Natural killer cell (primary cell): Measurements from ENCODE around the gene PRKN. TPM values are rescaled to one million over a fixed set of nuclear protein-coding genes. Genes with fewer than 3 reads are reported as not detected.

Experiments used
- ATAC-seq, 3 donors: fragments of 150-1000 bp in 2 of 3; fragments of 200-7000 bp in 1 of 3; cut with Tn5 transposase; 1 replicate in 1 of 3; 2 replicates in 2 of 3; pipeline ENCODE4 v1.10.0; 2021; ENCODE audit warnings: mild to moderate bottlenecking in 2 of 3, moderate library complexity in 2 of 3
- DNase-seq, 2 donors: peaks; one replicate each; pipeline versions ENCODE4 v3.0.0 to v3.0.0-alpha.2; 2013 to 2021; ENCODE audit warnings: mixed read lengths in 1 of 2
- H3K27ac ChIP-seq: one replicate; pipeline ENCODE4 v1.5.1; 2013; ENCODE audit warnings: mild to moderate bottlenecking, low read length
- H3K27me3 ChIP-seq: one replicate; pipeline ENCODE4 v1.6.1; 2013; ENCODE audit warnings: low read length; ENCODE audit not compliant: control insufficient read depth, insufficient read depth
- H3K36me3 ChIP-seq: one replicate; pipeline ENCODE4 v1.6.1; 2013; ENCODE audit warnings: low read length; ENCODE audit not compliant: control insufficient read depth, insufficient read depth
- H3K4me1 ChIP-seq: one replicate; pipeline ENCODE4 v1.6.1; 2013; ENCODE audit warnings: low read length; ENCODE audit not compliant: control insufficient read depth, insufficient read depth
- H3K4me3 ChIP-seq: one replicate; pipeline ENCODE4 v1.5.1; 2013; ENCODE audit warnings: low read length
- H3K9me3 ChIP-seq: one replicate; pipeline ENCODE4 v1.6.1; 2013; ENCODE audit warnings: low read length; ENCODE audit not compliant: control insufficient read depth, insufficient read depth
- H3K27ac Mint-ChIP-seq, 2 donors: one replicate each; pipeline ENCODE4 v1.8.0; 2022; ENCODE audit warnings: mild to moderate bottlenecking in 2 of 2, mixed read lengths in 2 of 2, moderate library complexity in 1 of 2
- H3K27me3 Mint-ChIP-seq, 2 donors: one replicate each; pipeline ENCODE4 v1.8.0; 2022; ENCODE audit warnings: low read depth in 2 of 2, mixed read lengths in 2 of 2
- H3K36me3 Mint-ChIP-seq: one replicate; pipeline ENCODE4 v1.8.0; 2022; ENCODE audit warnings: mixed read lengths
- H3K4me1 Mint-ChIP-seq, 2 donors: one replicate each; pipeline ENCODE4 v1.8.0; 2022; ENCODE audit warnings: mixed read lengths in 2 of 2
- H3K4me3 Mint-ChIP-seq: one replicate; pipeline ENCODE4 v1.8.0; 2022; ENCODE audit warnings: mild to moderate bottlenecking, moderate library complexity, mixed read lengths
- H3K9me3 Mint-ChIP-seq, 2 donors: one replicate each; pipeline ENCODE4 v1.8.0; 2022; ENCODE audit warnings: mixed read lengths in 2 of 2
- WGBS: methylation state at CpG from one replicate; pipeline ENCODE4 v1.1.7; 2013; ENCODE audit warnings: missing lambda C conversion rate; ENCODE audit not compliant: insufficient coverage; 5-methylcytosine and 5-hydroxymethylcytosine counted together
- intact Hi-C: fragments of 100-400 bp; cut with micrococcal nuclease; formaldehyde crosslinking; loops from one replicate; pipeline ENCODE4 v1.14.2; 2022
- total RNA-seq, 4 donors: library from RNA; stranded (reverse); fragments of 120-200 nt in 1 of 4; gene quantifications; one replicate each; pipeline versions ENCODE4 v1.2.3 to v1.2.4, GENCODE V29; 2013 to 2022
- TF ChIP-seq, protein P1 (sequence below): fragments of 200-600 bp; IDR thresholded peaks from one replicate; pipeline ENCODE4 v1.8.0; 2022; ENCODE audit warnings: antibody characterized with exemption

Gene PRKN
- total RNA-seq, 3 donors from 2014 or later (not counting 1 experiment from before 2014, with no cell fraction given): 1.4 to 1.9 (median 1.9) TPM

DNA sequence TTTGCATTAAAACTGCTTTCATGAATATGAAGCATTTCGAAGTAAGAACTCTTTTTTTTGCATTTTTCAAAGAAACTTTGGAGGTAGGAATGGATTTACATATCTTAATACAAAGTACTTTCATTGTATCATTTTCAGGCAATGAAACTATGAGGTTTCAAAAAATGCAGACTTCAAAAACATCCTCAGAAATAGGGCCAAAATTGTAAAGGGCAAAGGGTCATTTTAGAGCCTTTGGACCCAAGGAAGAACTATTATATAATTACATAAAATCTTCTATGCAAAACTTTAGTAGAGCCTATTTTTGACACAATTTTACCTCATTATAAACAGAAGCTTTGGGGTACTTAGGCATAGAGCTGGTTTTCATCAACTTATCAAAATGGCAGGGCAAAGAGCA lies 4.9 kb downstream of the PRKN start:
- no peak for ATAC-seq
- no peaks in the 10 kb centered on the region for H3K9me3 ChIP-seq
- TF ChIP-seq, protein P1, sequence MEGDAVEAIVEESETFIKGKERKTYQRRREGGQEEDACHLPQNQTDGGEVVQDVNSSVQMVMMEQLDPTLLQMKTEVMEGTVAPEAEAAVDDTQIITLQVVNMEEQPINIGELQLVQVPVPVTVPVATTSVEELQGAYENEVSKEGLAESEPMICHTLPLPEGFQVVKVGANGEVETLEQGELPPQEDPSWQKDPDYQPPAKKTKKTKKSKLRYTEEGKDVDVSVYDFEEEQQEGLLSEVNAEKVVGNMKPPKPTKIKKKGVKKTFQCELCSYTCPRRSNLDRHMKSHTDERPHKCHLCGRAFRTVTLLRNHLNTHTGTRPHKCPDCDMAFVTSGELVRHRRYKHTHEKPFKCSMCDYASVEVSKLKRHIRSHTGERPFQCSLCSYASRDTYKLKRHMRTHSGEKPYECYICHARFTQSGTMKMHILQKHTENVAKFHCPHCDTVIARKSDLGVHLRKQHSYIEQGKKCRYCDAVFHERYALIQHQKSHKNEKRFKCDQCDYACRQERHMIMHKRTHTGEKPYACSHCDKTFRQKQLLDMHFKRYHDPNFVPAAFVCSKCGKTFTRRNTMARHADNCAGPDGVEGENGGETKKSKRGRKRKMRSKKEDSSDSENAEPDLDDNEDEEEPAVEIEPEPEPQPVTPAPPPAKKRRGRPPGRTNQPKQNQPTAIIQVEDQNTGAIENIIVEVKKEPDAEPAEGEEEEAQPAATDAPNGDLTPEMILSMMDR: no peak
- peaks cover 3% of the 10 kb centered on the region for H3K4me1 ChIP-seq
- no peaks in the 10 kb centered on the region for H3K36me3 ChIP-seq
- intact Hi-C loops: loop anchor here (10.0 kb wide), 1 partner anchor 692 kb away; the partner anchor contains the start of gene QKI
- Mint-ChIP-seq H3K27ac (no peak overlapping the region), H3K4me3 (no peak overlapping the region), H3K9me3 (no peaks in the 10 kb centered on the region), H3K27me3 (peaks cover 0 to 6% of the 10 kb centered on the region in 2 donors), H3K36me3 (no peaks in the 10 kb centered on the region), H3K4me1 (peaks cover 6 to 8% of the 10 kb centered on the region in 2 donors)
- no CpG with 5 or more reads among the region's 1 CpG for WGBS
- no peak overlapping the region for H3K27ac ChIP-seq
- DNase-seq: no peak
- no peaks in the 10 kb centered on the region for H3K27me3 ChIP-seq
- H3K4me3 ChIP-seq: no peak overlapping the region

DNA sequence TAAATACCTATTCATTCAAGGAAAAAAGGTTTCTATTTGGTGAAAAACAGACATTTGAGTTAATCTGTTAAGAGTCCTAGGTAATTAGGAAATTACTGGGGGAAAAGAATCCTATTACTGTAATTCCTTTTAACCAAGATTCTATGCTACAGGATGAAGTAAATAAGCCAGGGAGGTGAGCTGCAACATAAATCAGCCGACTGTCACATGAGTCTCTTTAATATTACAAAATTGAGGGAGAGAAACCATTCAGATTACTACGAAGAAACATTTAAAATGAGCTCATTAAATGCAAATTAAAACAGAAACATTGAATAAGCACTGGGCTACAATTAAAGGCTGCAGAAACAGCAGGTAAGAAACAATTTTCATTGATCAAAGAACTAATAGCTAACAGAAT lies 5.3 kb downstream of the PRKN start:
- Mint-ChIP-seq H3K9me3 (no peaks in the 10 kb centered on the region), H3K36me3 (no peaks in the 10 kb centered on the region), H3K27ac (no peak overlapping the region), H3K27me3 (peaks cover 0 to 6% of the 10 kb centered on the region in 2 donors), H3K4me1 (peaks cover 6 to 8% of the 10 kb centered on the region in 2 donors), H3K4me3 (no peak overlapping the region)
- DNase-seq (no peak), ATAC-seq (no peak)
- intact Hi-C loops: loop anchor here (10.0 kb wide), 1 partner anchor 693 kb away; the partner anchor contains the start of gene QKI
- H3K9me3 ChIP-seq: no peaks in the 10 kb centered on the region
- no peaks in the 10 kb centered on the region for H3K36me3 ChIP-seq
- peaks cover 3% of the 10 kb centered on the region for H3K4me1 ChIP-seq
- TF ChIP-seq, protein P1: no peak
- H3K4me3 ChIP-seq: no peak overlapping the region
- no peaks in the 10 kb centered on the region for H3K27me3 ChIP-seq
- 83% methylated on average over 2 of the region's 2 CpGs for WGBS
- no peak overlapping the region for H3K27ac ChIP-seq

DNA sequence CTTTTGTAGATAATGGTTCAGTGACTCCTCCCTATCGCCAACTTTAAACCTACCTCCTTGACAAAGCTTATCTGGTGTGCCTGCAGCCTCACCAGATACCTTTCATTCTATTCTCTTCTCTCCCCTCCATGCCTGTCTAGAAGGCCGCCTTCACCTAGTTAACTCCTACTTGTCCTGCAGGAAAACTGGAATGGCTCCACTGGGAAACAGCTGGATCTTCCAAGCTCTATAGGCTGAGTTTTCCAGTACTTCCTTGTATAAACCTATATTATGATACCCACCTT lies 6.2 kb downstream of the PRKN start:
- intact Hi-C loops: loop anchor here (10.0 kb wide), 1 partner anchor 693 kb away; the partner anchor contains the start of gene QKI
- Mint-ChIP-seq H3K9me3 (peaks cover 0 to 2% of the 10 kb centered on the region in 2 donors), H3K27ac (no peak overlapping the region), H3K36me3 (no peaks in the 10 kb centered on the region), H3K27me3 (peaks cover 6% of the 10 kb centered on the region in 2 donors), H3K4me3 (no peak overlapping the region), H3K4me1 (no peaks in the 10 kb centered on the region)
- H3K27me3 ChIP-seq: no peaks in the 10 kb centered on the region
- no peaks in the 10 kb centered on the region for H3K9me3 ChIP-seq
- H3K4me1 ChIP-seq: no peaks in the 10 kb centered on the region
- no peaks in the 10 kb centered on the region for H3K36me3 ChIP-seq
- ATAC-seq: no peak
- no peak overlapping the region for H3K27ac ChIP-seq
- DNase-seq: no peak
- H3K4me3 ChIP-seq: no peak overlapping the region
- WGBS: 96% methylated on average over 2 of the region's 2 CpGs
- TF ChIP-seq, protein P1: no peak

DNA sequence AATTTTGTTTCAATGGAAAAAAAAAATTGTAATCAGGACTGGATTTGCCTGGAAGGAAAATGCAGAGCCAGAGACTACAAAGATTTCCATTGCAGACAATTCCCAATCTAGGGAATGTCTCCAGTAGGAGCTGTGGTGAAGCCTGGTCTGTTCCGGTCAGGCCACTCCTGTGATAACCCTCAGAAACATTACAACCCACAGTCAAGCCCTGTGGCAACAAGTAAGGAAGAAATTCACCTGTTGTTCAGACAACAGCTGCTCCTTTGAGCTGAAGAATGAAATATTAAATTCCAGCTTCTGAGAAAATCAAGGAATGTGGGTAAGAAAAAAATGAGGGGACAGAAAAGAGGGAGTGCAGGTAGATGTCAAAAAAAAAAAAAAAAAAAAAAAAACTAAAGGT lies 8.0 kb downstream of the PRKN start:
- no peak overlapping the region for H3K27ac Mint-ChIP-seq
- peaks cover 6 to 15% of the 10 kb centered on the region in 2 donors for H3K27me3 Mint-ChIP-seq
- no peaks in the 10 kb centered on the region for H3K9me3 ChIP-seq
- 100% methylated on average over 1 of the region's 1 CpG for WGBS
- DNase-seq (no peak), ATAC-seq (no peak)
- no peak overlapping the region for H3K4me3 Mint-ChIP-seq
- H3K36me3 ChIP-seq: no peaks in the 10 kb centered on the region
- H3K27me3 ChIP-seq: no peaks in the 10 kb centered on the region
- TF ChIP-seq, protein P1: no peak
- H3K4me1 Mint-ChIP-seq: no peaks in the 10 kb centered on the region
- no peaks in the 10 kb centered on the region for H3K36me3 Mint-ChIP-seq
- H3K27ac ChIP-seq: no peak overlapping the region
- H3K4me3 ChIP-seq: no peak overlapping the region
- no peaks in the 10 kb centered on the region for H3K4me1 ChIP-seq
- H3K9me3 Mint-ChIP-seq: peaks cover 0 to 2% of the 10 kb centered on the region in 2 donors
- intact Hi-C loops: no loop called here
